Measurements from ENCODE around the gene ABRAXAS1.

DNA sequence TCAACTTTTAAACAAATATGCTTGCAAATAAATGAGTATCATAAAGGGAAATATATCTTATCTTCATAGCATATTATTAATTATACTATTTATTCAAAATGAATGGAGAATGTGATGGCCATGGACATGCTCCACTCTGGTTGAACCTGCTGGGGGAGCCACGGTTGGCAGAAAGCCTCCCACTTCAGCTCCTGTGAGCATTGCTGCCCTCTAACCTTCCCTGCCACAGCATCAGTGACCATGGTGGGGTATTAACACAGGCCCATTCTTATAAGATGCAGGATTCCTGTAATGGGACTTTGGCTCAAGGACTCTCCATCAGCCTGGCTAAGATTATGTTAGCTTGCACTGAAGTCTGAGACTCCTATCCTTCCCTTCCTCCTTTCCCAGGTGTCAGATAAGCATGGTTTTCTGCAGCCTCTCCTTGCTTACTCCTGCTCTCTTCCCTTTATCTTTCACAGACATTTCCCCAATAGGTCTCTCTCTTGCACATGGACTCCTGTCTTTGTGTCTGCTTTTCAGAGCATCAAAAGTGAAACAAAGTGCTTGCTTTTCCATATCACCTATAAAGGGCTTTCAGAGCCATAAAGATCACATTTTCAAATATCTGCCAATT, 4.9 kb upstream of the ABRAXAS1 start:
- TF ChIP-seq NR2F1 (CRISPR knock-in tag; IDR thresholded peaks at IDR 0.05): no peak
- TF ChIP-seq, protein P1, sequence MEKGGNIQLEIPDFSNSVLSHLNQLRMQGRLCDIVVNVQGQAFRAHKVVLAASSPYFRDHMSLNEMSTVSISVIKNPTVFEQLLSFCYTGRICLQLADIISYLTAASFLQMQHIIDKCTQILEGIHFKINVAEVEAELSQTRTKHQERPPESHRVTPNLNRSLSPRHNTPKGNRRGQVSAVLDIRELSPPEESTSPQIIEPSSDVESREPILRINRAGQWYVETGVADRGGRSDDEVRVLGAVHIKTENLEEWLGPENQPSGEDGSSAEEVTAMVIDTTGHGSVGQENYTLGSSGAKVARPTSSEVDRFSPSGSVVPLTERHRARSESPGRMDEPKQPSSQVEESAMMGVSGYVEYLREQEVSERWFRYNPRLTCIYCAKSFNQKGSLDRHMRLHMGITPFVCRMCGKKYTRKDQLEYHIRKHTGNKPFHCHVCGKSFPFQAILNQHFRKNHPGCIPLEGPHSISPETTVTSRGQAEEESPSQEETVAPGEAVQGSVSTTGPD (CRISPR knock-in tag; IDR thresholded peaks at IDR 0.05): no peak
- TF ChIP-seq, protein P2, sequence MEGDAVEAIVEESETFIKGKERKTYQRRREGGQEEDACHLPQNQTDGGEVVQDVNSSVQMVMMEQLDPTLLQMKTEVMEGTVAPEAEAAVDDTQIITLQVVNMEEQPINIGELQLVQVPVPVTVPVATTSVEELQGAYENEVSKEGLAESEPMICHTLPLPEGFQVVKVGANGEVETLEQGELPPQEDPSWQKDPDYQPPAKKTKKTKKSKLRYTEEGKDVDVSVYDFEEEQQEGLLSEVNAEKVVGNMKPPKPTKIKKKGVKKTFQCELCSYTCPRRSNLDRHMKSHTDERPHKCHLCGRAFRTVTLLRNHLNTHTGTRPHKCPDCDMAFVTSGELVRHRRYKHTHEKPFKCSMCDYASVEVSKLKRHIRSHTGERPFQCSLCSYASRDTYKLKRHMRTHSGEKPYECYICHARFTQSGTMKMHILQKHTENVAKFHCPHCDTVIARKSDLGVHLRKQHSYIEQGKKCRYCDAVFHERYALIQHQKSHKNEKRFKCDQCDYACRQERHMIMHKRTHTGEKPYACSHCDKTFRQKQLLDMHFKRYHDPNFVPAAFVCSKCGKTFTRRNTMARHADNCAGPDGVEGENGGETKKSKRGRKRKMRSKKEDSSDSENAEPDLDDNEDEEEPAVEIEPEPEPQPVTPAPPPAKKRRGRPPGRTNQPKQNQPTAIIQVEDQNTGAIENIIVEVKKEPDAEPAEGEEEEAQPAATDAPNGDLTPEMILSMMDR (CRISPR knock-in tag; IDR thresholded peaks at IDR 0.05): no peak
- no peak for TF ChIP-seq ZNF891 (CRISPR knock-in tag; IDR thresholded peaks at IDR 0.05)
- TF ChIP-seq, protein P3, sequence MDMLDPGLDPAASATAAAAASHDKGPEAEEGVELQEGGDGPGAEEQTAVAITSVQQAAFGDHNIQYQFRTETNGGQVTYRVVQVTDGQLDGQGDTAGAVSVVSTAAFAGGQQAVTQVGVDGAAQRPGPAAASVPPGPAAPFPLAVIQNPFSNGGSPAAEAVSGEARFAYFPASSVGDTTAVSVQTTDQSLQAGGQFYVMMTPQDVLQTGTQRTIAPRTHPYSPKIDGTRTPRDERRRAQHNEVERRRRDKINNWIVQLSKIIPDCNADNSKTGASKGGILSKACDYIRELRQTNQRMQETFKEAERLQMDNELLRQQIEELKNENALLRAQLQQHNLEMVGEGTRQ (IDR thresholded peaks at IDR 0.05; ENCODE audit: low read depth, low read length): no peak
- TF ChIP-seq, protein P3 (CRISPR knock-in tag; IDR thresholded peaks at IDR 0.05; ENCODE audit: borderline replicate concordance): no peak
- no peak for TF ChIP-seq EZH2 (conservative IDR thresholded peaks at IDR 0.05; ENCODE audit: low read depth, low read length)
- TF ChIP-seq FOXO4 (CRISPR knock-in tag; conservative IDR thresholded peaks at IDR 0.05): no peak
- no peak for TF ChIP-seq TAF1 (CRISPR knock-in tag; IDR thresholded peaks at IDR 0.05)

Data from HepG2 (cell line).